Measurements from ENCODE around the gene LDLRAD3.
"Not testable (repeated sequence)": the region's sequence is repeated elsewhere in the genome, so short reads cannot be mapped to it uniquely, and the experiment has no call there.

Gene LDLRAD3, protein sequence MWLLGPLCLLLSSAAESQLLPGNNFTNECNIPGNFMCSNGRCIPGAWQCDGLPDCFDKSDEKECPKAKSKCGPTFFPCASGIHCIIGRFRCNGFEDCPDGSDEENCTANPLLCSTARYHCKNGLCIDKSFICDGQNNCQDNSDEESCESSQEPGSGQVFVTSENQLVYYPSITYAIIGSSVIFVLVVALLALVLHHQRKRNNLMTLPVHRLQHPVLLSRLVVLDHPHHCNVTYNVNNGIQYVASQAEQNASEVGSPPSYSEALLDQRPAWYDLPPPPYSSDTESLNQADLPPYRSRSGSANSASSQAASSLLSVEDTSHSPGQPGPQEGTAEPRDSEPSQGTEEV

GRCh38 chr11:35943713-35944502 lies at the start of gene LDLRAD3:
TSS of gene LDLRAD3 (plus strand) at chr11:35944062. CDS start at chr11:35944099, 37 bp downstream.
- DNase-seq, result peak; percentile 74

GRCh38 chr11:35897019-35897418 lies 46.8 kb upstream of the LDLRAD3 start:
- DNase-seq, result no peak

DNA sequence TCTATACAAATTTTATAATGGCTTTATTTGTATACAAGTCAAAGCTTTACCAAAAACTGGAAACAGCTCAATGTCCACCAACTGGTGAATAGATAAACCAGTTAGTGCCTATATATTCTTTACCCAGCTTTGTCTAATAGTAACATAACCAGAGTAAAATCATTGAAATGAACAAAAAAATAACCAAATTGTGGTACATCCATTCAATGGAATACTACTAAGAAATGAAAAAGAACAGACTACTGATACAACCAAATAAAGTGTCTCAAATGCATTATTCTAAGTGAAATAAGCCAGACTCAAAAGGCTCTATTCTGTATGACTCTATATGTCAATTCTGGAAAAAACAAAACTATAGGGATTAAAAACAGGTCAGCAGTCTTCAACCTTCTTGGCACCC lies 40.9 kb upstream of the LDLRAD3 start:
- DNase-seq, result no peak

- peak; percentile 82 for DNase-seq
Observed at GRCh38 chr11:35905646-35906276, 38.1 kb upstream of the LDLRAD3 start.

DNA sequence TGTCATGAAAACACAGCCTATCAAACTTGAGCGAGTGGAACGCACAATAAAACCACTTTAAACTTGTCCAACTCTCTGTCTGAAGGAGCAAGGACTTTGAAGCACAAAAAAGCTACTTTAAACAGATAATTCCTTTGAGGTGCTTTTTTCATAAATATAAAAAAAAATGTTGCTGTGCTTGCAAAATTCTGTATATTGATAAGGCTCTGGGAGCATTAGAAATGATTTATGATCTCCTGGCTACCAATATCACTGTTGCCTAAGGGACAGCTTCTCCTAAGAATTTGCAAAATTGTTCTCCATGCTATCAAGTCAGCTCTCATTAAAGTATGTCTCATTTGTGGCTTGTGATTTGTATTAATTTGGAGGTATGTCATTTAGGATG lies 37.6 kb upstream of the LDLRAD3 start:
- no peak for DNase-seq

GRCh38 chr11:35906681-35907080 lies 37.2 kb upstream of the LDLRAD3 start:
- DNase-seq, result no peak

- no peak for DNase-seq
Observed at GRCh38 chr11:35907648-35908431, 36.0 kb upstream of the LDLRAD3 start.

GRCh38 chr11:35908432-35908771 lies 35.5 kb upstream of the LDLRAD3 start:
- not testable (repeated sequence) for DNase-seq

GRCh38 chr11:35909511-35910265 lies 34.2 kb upstream of the LDLRAD3 start:
- DNase-seq, result no peak

DNA sequence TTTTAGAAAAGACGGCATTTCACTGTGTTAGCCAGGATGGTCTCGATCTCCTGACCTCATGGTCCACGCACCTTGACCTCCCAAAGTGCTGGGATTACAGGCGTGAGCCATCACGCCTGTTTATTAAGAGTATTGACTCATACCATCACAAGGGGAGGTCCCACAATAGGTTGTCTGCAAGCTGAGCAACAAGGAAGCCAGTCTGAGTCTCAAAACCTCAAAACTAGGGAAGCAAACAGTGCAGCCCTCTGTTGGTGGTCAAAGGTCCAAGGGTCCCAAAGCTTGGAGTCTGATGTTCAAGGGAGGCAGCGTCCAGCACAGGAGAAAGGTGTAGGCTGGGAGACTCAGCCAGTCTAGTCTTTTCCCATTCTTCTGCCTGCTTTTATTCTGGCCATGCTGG lies 32.8 kb upstream of the LDLRAD3 start:
- no peak for DNase-seq

- no peak for DNase-seq
Observed at GRCh38 chr11:35911616-35912165, 32.2 kb upstream of the LDLRAD3 start.

GRCh38 chr11:35912436-35912835 lies 31.4 kb upstream of the LDLRAD3 start:
- not testable (repeated sequence) for DNase-seq

GRCh38 chr11:35912883-35913624 lies 30.8 kb upstream of the LDLRAD3 start:
- DNase-seq, result no peak

DNA sequence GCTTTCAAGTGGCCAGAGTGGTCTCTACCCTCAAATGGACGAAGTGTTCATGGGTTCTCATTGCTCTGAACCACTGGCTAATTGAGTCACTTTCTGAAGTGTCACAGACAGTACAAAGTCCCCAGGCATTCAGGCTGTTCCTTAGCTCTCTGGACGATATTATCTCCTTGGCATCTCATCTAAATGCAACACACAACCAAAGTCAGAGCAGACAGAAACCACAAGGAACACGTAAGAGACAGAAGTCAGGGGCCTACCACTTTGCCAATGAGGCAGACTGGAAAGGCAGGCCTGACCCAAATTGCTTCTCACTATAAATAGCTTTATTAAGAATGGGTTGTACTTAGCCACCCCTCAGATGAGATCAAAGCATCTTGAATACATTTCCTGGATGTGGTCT lies 29.0 kb upstream of the LDLRAD3 start:
- no peak for DNase-seq

- no peak for DNase-seq
Observed at GRCh38 chr11:35916270-35916669, 27.6 kb upstream of the LDLRAD3 start.

DNA sequence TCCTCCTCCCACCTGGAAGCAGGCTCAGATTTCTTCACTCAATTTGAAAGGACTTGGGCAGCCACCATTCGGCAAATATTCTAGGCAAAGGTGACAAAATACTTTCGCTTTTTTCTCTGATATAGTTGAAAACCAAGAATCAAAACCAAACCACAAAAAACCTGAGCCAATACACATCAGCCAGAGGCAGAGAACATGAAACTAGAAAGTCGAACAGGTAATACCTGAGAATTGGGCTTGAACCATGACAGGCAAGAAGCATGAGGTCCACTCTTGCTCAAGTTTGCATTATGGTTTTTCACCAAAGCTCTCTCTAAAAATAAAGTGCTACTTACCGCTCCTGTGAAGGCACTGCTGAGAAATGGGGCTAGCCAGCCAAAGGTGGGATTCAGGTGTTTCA lies 26.2 kb upstream of the LDLRAD3 start:
- DNase-seq, result no peak

GRCh38 chr11:35918716-35919115 lies 25.1 kb upstream of the LDLRAD3 start:
- no peak for DNase-seq

DNA sequence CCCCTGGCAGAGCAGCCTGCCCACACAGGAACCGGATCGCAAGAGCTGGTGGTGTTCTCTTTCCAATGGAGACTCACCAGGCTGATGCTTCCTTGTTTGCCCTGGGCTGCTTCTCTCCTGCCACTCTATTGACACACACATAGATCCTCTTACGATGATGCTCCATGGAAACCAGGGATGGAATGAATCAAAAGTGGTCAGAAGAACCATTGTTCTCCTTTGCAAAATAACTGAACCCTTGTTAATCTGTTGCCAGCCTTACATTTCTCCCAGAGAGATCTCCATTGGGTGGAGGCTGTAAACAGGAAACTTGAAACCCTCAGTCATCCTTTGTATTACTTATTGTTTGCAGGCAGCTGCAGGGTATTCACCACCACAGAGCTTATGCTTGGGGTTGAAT lies 24.6 kb upstream of the LDLRAD3 start:
- peak; percentile 55 for DNase-seq

DNA sequence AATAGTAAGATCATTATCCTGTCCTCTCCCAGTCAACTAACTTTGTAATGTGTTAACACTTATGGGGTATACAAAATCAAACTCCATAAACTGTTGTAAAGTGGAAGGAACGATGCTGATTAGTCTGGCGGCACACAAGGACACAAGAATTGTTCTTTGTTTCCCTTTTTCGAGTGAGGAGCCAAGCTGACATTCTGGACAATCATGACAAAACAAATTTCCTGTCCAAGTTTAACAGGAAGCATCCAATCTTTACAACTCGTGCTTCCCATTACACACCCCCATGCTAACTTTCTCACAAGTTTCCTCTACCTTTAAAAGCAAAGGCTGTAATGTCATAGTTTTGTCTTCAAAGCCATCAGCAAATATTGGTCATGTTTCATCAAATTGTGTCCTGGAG lies 20.4 kb upstream of the LDLRAD3 start:
- DNase-seq, result no peak

DNA sequence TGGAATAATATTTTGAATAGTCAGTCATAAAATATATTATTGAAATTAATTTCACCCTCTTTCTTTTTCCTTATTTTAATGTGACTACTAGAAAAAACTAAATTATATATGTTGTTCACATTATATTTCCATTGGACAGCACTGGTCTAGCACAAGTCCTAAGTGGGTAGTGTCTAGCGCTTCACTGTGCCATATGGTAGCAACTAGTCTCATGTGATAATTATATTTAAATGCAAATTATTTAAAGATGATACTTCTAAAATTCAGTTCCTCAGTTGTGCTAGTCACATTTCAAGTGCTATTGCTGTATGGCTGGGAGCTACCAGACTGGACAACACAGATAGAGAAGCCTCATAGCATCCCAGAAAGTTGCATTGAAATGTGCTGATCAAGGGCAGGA lies 19.1 kb upstream of the LDLRAD3 start:
- DNase-seq, result no peak

- no peak for DNase-seq
Observed at GRCh38 chr11:35927104-35927503, 16.8 kb upstream of the LDLRAD3 start.

Data from midbrain (tissue), 1 donor.